GM10248 (cell line): ENCODE results near the gene MMP24OS.

ENCODE experiments used
- CTCF ChIA-PET: fragments of 300-600 bp; sonication (Branson Sonifier 250); formaldehyde crosslinking; extraction: SDS; loops from one replicate; lab custom pipeline; 2021; ENCODE audit warnings: antibody characterized with exemption; lab: Yijun Ruan, JAX
- POLR2A ChIA-PET: fragments of 350-650 bp; sonication (Branson Sonifier 250); formaldehyde crosslinking; extraction: SDS; loops from one replicate; lab custom pipeline; 2020; ENCODE audit warnings: antibody characterized with exemption; lab: Yijun Ruan, JAX
- DNase-seq: peaks from one replicate; pipeline ENCODE4 v3.0.0; 2012; ENCODE audit errors: extremely low spot score
- TF ChIP-seq, protein P1 (sequence below): IDR thresholded peaks from 2 replicates; pipeline ENCODE4 v1.5.1; 2012; ENCODE audit warnings: mild to moderate bottlenecking, low read depth; ENCODE audit errors: extremely low read depth, missing control alignments, control extremely low read depth

MMP24OS gene

DNA sequence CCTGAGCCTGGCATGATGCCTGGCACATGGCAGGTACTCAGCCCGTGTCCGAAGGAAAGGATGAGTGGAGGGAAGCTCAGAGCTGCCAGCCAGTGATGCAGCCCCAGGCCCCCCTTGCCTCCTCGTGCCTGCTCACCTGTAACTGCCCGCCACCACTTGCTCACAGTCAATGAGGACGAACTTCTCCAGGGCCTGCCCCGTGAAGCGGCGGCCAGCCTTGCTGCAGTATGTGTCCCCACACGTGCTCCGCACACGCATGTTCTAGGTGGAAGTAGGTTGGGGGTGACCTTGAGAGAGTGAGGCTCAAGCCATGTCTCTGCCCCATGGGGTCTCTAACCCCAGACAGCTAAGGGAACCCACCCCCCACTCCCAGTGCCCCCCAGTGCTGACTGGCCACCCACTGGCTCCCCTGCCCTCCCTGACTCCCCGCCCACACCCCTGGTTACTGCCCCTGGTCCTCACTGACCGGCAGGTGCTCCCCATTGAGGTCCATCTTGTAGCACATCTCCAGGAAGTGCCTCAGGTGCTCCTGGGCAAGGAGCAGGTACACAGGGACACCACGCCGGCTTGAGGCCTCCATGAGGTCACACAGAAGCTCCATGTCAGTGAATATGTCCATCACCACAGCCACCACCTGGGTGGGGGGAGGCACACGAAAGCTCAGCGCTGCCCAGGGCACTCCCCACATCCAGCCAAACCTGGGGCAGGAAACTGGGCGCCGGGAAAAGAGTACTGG is 10.6 kb upstream of the MMP24OS start:
- TF ChIP-seq, protein P1, sequence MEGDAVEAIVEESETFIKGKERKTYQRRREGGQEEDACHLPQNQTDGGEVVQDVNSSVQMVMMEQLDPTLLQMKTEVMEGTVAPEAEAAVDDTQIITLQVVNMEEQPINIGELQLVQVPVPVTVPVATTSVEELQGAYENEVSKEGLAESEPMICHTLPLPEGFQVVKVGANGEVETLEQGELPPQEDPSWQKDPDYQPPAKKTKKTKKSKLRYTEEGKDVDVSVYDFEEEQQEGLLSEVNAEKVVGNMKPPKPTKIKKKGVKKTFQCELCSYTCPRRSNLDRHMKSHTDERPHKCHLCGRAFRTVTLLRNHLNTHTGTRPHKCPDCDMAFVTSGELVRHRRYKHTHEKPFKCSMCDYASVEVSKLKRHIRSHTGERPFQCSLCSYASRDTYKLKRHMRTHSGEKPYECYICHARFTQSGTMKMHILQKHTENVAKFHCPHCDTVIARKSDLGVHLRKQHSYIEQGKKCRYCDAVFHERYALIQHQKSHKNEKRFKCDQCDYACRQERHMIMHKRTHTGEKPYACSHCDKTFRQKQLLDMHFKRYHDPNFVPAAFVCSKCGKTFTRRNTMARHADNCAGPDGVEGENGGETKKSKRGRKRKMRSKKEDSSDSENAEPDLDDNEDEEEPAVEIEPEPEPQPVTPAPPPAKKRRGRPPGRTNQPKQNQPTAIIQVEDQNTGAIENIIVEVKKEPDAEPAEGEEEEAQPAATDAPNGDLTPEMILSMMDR = no peak
- CTCF ChIA-PET = interaction anchor here (0.6 to 3.0 kb wide), 4 partner anchors 15 to 41 kb away, joined by 3 to 28 read pairs (median 4); no protein-coding TSS in a partner anchor
- POLR2A ChIA-PET = no interaction called here
- DNase-seq = no peak

DNA sequence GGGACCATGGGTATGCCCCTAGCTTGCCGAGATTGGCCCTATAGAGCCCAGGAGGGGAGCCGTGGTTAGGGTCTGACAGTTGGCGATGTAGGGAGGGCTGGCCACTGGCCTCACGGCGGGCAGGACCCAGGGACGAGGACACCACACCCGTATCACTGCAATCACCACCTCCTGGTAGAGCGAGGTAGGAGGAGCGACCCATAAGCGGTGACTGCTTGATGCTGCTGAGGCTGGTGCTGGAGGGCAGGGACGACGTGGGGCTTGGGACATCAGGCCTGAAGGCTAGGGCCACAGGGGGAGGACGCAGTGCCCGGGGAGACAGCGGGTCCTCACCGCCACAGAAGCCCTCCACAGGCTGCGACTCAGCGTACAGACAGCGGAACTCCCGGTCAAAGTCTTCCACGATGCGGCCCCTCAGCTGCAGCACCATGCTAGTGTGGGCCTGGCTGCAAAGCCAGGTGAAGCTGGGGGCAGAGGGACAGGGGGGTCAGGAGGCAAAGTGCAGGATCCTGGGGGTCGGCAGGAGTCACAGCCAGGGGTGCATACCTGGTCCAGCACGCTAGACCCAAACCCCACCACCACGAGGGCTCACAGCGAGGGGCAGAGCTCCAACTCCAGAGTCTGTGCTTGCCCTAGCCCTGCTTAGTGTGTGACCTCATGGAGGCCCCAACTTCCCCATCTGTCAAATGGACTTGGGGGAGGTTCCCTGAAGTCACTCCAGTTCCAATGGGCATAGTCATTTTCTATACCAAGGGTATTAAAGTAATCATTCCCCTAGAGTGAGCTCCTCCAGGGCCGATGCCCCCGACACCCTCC is 9.8 kb upstream of the MMP24OS start:
- TF ChIP-seq, protein P1 = no peak
- ChIA-PET CTCF (interaction anchor here (0.6 to 3.0 kb wide), 6 partner anchors 13 to 41 kb away, joined by 3 to 28 read pairs (median 4); no protein-coding TSS in a partner anchor), POLR2A (no interaction called here)
- no peak for DNase-seq

DNA sequence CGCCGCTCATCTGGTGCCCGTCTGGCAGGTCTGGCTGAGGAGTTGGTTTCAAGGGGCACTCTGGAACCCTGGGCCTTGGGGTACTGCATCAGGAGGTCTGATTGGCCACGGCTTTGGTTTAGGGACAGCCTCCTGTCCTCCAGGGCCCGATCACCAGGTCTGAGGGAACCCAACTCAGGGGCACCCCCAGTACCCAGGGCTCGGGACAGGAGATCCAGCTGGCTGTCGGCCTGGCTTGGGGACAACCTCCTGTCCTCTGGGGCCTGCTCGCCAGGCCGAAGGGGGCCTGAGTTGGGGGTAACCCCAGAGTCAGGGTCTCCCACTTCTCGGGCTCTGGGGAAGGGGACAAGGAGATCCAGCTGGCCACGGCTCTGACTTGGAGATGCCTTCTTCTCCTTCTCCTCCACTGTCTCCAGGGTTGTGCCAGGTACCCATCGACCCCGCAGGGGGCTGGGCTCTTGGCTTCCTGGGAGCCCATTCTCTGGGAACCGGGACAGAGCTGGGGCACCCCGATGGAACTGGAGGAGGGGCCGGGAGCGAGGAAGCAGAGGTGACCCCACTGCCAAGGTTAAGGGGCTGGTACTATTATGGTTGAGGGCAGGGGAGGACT is 9.1 kb upstream of the MMP24OS start:
- CTCF ChIA-PET = interaction anchor here (1.3 to 1.6 kb wide), 3 partner anchors 12 to 20 kb away, joined by 3 to 5 read pairs (median 4); no protein-coding TSS in a partner anchor
- DNase-seq = no peak
- POLR2A ChIA-PET = interaction anchor here (0.7 kb wide), 1 partner anchor 392 kb away, joined by 4 read pairs; no protein-coding TSS in a partner anchor
- TF ChIP-seq, protein P1 = no peak

DNA sequence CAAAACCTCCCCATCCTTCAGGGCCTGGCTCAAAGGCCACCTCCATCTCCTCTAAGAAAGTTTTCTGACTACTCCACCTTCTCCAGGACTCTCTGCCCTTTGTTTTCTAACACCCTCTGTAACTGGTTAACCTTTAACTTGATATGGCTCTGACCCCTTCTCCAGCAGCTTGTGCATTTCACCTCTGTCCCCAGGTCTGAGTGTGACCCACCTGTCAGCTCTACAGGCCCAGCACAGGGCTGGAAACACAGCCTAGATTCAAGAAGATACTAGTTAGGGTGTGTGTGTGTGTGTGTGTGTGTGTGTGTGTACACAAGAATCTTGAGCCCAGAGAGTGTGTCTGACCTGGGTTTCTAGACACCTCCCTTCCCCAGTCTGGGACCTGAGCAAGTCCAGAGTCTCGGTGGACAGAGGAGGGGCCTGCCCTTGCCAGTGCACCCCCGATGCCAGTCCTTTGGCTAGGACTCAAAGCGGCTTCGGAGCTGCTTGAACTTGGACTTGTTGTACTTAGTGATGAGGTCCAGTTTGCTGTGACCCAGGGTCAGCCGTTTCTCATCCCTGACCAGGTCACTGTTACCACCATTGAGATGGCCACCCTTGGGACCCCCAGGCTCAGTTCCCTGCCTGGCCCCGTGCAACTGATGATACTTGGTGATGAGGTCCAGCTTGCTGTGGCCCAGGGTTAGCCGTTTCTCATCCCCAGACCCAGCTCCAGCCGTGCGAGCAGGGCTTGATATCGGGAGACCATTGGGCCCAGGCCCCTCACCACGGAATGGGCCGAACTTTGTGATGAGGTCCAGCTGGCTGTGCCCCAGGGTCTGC is 8.4 kb upstream of the MMP24OS start:
- ChIA-PET POLR2A (interaction anchor here (0.5 to 0.7 kb wide), 2 partner anchors 360 to 393 kb away, joined by 4 to 8 read pairs; no protein-coding TSS in a partner anchor), CTCF (interaction anchor here (1.3 to 1.6 kb wide), 3 partner anchors 12 to 21 kb away, joined by 3 to 5 read pairs (median 4); no protein-coding TSS in a partner anchor)
- TF ChIP-seq, protein P1 = no peak
- DNase-seq = no peak

DNA sequence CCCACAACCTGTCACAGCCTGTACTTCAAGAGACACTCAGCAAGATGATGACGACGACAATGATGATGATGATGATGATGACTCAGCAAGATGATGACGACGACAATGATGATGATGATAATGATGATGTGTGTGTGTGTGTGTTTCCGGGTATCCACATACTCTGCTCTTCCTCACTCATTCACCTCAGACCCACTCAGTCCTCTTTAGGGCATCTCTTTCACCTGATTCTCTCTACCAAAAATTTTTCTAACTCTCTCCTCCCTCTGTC is 7.8 kb upstream of the MMP24OS start:
- POLR2A ChIA-PET = interaction anchor here (0.5 kb wide), 1 partner anchor 361 kb away, joined by 8 read pairs; no protein-coding TSS in a partner anchor
- DNase-seq = no peak
- CTCF ChIA-PET = no interaction called here
- TF ChIP-seq, protein P1 = no peak
